GM10847 (cell line): ENCODE data around the gene SOHLH2.

Source experiments
- POLR2A ChIP-seq: IDR thresholded peaks from 2 replicates; pipeline ENCODE4 v1.6.1; 2011; ENCODE audit not compliant: insufficient read length; ENCODE audit errors: extremely low read depth

The SOHLH2 gene

GRCh38 chr13:36154567-36155291, 59.6 kb downstream of the SOHLH2 start:
- TF ChIP-seq POLR2A = no peak

- no peak for TF ChIP-seq POLR2A
These were observed 62.8 kb downstream of the SOHLH2 start for GRCh38 chr13:36151591-36151990.

- no peak for TF ChIP-seq POLR2A
These were observed 65.9 kb downstream of the SOHLH2 start for GRCh38 chr13:36148446-36148845.

DNA sequence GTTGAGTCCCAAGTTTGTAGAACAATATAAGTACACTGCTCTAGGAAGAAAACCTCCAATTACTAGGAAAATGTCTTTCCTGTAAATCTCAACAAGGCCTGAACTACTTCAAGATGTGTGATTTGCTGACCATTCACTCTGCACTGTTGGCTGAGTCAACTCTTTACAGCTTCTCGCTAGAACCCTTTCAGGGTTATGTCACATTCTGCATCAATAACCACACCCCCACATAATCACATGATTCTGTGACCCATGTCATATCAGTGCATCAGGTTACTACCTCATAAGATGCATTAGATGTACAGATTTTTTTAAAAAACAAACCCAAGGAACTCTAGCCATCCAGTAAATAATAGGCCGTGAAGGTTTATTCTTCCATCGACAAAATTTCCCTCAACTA, 67.0 kb downstream of the SOHLH2 start:
- no peak for TF ChIP-seq POLR2A

DNA sequence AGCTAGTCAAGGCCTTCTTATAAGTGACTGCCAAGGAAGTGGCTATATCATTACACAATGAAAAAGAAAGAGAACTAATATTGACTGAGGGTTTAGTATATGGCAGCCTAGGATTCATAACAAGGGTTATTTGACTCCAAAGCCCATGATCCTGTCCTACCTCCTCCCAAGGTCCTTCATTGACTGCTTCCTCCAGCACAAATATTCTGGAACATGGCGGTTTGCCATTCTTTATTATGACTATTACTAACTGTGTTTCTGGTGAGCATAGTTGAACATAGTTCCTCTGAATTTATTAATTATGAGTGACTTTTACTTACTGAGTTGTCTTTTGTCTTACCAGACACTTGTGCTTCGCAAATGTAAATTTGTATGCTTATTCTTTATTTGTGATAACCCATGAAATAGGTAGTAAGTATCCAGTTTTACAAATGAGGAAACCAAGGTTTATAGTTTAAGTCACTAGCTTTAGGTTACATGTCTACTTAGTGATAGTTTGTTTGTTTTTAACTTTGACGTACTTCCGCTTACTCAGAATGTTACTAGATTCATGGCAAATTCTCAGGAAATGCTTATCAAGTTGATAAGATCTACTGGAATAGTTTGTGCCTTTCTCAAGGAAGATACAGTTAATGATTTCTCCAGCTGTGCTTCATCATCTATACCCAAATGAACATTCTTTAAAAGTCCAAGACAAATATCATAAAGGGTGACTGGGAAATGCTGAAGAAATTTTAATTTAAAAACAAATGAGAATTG, 67.7 kb downstream of the SOHLH2 start:
- no peak for TF ChIP-seq POLR2A

- TF ChIP-seq POLR2A = no peak
These were observed 70.6 kb downstream of the SOHLH2 start for GRCh38 chr13:36143738-36144137.

DNA sequence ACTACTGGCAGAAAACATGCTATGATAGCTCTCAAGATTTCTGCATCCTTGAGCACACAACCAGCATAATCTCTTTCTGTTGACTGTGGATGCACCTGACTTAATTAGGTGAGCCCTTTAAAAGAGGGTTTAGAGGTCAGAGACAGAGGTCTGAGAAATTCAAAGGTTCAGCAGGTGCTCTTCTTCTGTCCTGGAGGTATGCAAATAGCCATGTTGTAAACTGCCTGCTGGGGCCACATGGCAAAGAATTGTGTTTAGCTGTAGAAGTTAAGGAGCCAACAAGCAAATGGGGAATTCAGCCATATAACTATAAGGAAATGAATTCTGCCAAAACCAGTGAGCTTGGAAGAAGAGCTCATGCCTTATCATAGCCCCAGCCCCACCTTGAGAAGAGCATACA, 71.6 kb downstream of the SOHLH2 start:
- TF ChIP-seq POLR2A = no peak

DNA sequence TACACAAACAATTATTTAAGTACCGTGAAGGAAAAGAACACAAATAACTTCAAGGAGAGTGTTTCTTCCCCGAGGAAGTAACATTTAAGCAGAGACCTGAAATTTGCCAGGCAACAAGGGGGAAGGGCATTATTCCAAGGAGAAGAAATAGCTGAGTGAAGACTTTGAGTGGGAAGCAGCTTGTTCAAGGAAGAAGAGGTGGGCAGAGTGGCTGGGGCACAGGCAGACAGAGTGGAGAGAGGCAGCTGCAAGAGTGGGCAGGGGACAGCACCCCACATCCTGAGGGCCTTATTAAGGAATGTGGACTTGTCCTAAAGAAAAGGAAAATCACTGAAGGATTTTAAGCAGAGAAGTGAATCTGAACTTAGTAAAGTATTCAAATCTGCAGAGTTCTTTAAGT, 78.5 kb downstream of the SOHLH2 start:
- TF ChIP-seq POLR2A = no peak

GRCh38 chr13:36134632-36135031, 79.7 kb downstream of the SOHLH2 start:
- TF ChIP-seq POLR2A = no peak

DNA sequence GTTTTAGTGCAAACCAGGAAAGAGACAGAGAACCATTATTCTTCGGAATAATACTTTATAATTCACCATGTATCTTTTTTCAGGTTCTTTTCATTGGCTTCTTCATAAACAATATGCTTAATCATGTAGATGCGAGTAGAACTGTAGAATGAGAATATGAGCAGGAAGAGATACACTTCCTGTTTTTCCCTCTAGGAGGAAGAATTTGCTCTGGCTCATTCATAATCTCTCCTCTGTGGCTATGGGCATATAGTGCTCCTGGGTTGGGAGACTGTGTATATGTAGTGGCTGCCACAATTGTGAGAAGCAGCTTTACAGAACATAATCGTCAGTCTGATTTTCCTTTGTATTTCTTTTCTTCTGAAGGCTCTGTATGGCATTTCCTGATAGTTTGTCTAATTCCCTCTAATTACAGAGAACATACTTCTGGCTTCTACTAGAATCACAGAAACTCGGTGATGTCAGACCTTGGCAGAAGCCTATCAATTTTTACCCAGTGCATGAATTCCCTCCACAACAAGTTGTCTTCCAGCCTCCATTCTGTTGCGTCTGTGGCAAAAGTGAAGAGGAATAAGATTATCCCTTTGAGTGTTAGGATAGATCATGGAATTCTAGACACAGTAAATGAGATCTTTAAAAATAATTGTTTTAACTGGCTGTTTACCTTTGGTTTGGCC, 80.3 kb downstream of the SOHLH2 start:
- TF ChIP-seq POLR2A = no peak

GRCh38 chr13:36132376-36132775, 82.0 kb downstream of the SOHLH2 start:
- no peak for TF ChIP-seq POLR2A

DNA sequence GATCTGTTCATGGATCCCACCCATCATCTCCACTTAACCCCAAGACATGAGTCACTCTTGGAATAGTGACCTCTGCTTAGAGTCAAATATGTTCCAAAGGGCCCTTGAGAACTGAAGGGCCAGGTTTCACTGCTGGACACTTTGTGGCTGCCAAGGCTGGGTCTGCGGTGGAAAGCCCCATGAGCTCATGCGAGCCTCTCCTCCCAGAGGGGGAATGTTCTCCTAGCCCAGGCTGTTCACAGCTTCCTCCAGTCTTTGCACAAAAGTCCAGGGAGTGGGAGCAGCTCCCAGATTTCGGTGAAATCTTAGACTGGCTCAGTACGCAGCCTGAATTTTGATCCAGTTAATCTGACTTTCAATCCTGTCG, 82.4 kb downstream of the SOHLH2 start:
- no peak for TF ChIP-seq POLR2A

DNA sequence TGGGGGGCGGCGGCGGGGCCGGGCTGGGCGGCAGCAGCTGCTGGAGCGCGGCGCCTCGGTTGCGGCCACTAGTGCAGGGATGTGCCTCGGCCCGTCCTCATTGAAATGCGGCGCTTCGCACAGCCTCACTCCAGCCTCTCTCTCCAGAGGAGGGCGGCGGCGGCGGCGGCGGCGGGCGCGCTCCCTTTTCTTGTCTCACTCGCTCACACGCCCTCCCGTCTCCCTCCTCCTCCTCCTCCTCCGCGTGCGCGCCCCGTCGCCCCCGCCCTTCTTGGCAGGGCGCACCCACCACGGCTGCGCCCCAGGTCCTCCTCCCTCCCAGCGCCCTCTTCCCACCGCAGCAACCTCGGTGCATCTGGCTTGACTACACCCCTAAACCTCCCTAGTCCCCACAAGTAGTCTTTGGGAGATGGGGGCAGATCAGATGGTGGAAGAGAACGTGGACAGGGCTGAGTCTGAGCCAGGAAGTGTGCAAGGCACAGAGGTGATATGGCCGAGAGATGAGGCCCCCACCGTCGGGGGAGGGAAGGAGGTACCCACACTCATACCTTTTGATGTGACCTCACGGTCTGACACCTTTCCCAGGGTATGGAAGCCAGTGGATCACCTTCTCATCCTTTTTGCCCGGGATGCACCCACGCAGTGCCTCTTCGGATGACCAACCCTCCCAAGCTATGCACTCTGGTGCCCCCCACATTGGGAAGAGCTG, 83.0 kb downstream of the SOHLH2 start, which contains the start of gene DCLK1:
DCLK1 (minus strand) TSS at position 161 of the 709 bp plus-strand sequence.
- TF ChIP-seq POLR2A = no peak

GRCh38 chr13:36130552-36131221, 83.7 kb downstream of the SOHLH2 start:
- TF ChIP-seq POLR2A = no peak

DNA sequence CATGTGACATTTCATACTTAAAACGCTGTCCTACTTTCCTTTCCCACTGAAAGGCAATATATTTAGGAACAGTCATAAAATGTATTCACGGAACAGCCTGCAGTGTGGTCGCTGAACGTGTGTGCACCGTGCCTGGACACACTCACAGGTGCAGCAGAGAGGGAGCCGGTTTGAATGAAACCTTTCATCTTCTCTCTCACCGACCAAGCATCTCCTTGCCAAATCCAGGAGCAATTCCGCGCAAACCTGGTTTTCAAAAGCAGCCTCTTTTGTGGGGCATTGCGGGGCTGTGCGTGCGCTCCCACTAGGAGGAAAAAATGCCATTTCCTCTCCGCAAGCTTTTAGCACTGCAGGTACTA, 84.2 kb downstream of the SOHLH2 start:
- TF ChIP-seq POLR2A = no peak
